Stimulated activated CD4-positive, alpha-beta T cell treated with anti-CD3 and anti-CD28 coated beads, Interleukin-15, amount 100 ng/mL, for 48 hours (primary cell): ENCODE results near the gene RXRA.

Experiments used
- DNase-seq, 2 donors: peaks; one replicate each; pipeline ENCODE4 v3.0.0-alpha.2; 2020; ENCODE audit warnings: low read depth in 2 of 2

The RXRA gene

GRCh38 chr9:134325813-134326723, at the start of gene RXRA:
TSS of gene RXRA (plus strand) at chr9:134326455. CDS start at chr9:134326632, 177 bp downstream.
- DNase-seq = no peak

GRCh38 chr9:134278286-134278685, 48.0 kb upstream of the RXRA start:
- DNase-seq = no peak

DNA sequence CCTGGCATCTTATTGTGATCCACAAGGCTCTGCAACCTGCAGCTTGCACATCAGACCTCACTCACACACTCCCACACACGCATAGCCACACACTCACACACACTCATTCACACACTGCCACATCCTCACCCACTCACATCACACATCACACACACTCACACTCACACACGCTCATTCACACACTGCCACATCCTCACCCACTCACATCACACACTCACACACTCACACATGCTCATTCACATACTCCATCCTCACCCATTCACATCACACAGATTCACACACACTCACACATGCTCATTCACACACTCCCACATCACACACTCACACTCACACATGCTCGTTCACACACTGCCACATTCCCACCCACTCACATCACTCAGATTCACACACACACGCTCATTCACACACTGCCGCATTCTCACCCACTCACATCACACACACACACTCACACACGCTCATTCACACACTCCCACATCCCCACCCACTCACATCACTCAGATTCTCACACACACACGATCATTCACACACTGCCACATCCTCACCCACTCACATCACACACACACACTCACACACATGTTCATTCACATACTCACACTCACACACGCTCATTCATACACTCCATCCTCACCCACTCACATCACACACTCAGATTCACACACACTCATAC, 47.1 kb upstream of the RXRA start:
- DNase-seq = no peak

DNA sequence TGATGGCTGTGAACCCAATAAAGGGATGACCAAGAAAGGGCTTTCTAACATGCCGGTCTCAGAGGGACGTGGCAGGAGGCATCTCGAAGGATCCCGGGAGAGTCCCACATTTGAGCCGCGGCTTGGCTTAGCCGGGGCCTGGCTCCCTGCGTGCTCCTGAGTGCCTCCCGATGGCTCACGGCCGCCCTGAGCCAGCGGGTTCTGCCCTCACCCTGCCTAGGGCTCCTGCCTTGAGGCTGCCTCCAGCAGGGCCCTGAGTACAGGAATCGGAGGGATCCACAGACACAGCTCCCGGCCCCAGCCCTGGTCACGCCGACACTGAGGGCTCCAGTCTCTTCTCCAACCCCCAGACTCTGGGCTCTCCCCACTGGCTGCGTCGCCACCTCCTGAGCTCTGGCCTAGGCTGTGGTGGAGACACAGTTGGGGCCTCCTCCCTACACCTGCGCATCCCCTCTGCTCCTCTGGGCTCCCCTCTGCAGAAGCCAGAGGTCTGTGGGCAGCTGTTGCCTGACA, 44.1 kb upstream of the RXRA start:
- DNase-seq = no peak

GRCh38 chr9:134283111-134283515, 43.1 kb upstream of the RXRA start:
- no peak for DNase-seq

DNA sequence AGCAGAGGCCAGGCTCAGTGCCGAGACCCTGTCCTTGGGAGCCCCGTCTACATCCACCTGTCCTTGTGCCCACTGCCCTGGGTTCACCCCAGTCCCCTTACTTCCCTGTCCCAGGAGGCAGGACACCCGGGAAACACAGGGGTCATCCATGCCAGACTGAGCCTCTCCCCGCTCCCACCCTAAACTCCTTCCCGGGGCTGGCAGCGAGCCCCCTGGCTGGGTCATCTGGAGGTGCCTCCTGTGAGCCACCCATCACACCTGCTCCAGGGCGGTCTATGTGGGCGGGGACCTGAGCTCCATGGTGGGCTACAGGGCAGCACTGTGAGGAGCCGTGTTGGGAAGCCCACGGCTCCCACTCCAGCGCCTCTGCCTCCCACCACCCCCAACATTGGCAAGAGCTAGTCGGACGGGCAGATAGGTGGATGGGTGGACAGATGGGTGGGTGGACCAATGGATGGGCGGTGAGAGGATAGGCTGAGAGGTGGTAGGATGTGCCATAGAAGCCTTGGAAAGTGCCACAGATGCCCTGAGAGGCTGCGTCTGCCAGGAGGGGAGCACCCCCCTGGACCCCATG, 42.5 kb upstream of the RXRA start:
- no peak for DNase-seq

- DNase-seq = no peak
Observed at GRCh38 chr9:134284273-134284672, 42.0 kb upstream of the RXRA start.

DNA sequence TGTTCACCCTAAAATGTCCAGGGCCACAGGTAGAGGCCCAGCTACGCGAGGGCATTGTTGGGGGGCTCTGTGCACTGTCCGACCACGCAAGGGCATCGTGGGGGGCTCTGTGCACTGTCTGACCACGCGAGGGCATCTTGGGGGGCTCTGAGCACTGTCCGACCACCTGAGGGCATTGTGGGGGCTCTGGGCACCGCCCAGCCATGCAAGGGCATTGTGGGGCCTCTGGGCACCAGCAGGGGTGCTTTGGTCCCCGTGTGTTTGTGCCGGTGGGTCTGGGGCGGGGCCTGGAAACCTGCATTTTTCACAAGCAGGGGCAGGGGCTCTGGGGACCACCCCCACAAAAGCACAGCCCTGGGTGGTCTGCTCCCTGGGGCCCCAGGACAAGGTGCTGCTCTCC, 41.5 kb upstream of the RXRA start:
- no peak for DNase-seq

DNA sequence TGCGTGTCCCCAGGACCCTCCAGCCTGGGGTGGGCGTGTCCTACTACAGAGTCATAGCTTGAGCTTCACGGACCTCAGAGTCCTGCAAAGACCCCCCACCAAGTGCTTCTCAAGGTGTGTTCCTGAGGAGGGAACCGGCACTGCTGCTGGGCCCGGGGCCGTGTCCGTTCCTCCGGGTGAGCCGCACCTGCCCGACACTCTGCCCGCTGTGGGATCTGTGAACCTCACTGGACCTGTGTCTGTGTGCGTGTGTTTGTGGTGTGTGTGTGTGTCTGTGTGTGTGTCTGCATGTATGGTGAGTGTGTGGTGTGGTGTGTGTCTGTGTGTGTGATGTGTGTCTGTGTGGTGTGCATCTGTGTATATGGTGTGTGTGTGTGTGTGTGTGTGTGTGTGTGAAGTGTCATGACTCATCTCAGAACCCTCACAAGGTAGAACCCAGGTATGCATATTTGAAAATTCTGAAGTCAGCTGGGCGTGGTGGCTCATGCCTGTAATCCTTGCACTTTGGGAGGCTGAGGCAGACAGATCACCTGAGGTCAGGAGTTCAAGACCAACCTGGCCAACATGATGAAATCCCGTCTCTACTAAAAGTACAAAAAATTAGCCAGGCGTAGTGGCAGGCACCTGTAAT, 40.9 kb upstream of the RXRA start:
- no peak for DNase-seq

- DNase-seq = no peak
Observed at GRCh38 chr9:134286471-134287245, 39.6 kb upstream of the RXRA start.

DNA sequence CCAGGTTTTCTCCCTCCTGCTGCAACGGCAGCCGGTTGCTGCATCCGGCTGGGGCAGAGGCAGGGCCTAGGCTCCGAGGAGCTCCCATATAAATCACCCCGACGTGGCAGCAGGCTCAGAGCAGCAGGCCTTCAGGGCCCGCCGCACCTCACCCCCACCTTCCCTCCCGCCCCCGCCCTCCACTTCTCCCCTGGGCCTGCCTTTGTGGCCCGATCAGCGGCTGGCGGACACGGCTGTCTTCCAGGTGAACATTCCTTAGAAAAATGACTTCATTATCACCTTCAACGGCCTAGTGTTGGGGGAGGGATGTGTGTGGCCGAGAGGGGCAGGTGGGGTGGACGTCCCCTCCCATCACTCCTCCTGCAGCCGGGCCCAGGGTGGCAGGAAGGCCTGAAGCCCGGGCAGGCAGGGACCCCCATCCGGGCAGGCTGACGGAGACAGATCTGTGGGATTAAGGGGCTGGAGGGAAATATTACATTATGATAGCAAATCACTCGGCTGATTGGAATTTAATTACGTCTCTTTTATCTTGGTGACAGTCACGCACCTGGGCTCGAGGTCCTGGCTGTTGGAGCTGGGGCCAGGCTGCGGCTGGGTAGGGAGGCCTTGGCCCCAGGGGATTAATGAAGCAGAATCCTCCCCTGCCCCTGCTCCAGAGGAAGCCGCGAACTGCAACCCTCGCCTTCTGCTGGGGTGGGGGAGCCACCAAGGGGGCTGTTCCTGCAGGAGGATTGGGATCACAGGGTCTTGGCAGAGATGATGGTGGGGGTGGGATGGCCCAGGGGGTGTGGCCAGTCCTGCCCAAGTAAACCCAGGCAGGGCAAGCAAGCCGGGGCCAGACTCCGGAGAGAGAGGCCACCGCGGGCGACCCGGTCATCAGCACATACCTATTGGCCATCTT, 38.4 kb upstream of the RXRA start:
- no peak for DNase-seq

DNA sequence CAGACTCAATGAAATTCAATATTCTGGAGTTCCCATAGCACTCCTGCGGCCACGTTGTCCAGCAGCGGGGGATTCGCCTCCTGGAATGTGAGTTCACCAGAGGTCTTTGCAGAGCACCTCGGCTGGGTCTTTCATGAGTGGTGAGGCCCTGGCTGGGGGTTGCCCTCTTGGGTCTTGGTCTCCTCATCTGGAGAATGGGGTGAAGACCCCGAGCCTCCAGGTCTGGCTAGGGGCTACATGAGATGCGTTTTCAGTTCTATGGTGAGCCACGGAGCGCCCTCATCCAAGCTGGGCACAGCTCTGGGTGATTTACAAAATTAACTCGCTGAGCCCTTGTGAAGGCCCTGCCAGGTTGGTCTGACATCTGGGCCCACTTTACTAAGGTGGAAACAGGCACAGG, 37.5 kb upstream of the RXRA start:
- DNase-seq = no peak

DNA sequence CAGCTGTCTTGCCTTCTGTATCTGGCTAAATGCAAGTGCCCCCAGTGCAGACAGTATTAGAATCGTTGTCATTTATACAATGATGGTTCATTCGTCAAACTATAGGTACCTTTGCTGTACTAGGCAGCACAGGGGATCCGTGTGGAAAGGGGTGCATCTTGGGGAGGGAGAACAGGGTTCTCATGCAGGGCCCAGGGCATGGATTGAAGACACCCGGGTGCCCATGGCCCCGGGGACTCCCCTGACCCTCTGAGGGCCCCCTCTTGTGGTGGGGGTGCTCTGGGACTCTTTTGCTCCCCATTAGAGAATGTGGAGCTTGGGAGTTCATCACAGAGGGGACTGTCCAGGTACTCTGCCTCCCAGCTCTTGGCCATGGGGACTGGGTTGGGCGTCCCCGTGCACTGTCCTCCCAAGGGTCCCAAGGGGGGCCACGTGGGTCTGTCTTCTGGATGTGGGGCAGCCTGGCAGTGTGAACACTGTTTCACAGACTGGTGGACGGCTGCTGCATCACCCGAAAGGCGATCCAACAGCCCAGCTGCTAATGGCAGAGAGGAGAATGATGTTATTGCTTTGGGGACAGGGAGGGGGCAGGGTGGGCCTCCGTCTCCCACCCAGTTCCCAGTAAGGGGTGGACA, 36.9 kb upstream of the RXRA start:
- no peak for DNase-seq

DNA sequence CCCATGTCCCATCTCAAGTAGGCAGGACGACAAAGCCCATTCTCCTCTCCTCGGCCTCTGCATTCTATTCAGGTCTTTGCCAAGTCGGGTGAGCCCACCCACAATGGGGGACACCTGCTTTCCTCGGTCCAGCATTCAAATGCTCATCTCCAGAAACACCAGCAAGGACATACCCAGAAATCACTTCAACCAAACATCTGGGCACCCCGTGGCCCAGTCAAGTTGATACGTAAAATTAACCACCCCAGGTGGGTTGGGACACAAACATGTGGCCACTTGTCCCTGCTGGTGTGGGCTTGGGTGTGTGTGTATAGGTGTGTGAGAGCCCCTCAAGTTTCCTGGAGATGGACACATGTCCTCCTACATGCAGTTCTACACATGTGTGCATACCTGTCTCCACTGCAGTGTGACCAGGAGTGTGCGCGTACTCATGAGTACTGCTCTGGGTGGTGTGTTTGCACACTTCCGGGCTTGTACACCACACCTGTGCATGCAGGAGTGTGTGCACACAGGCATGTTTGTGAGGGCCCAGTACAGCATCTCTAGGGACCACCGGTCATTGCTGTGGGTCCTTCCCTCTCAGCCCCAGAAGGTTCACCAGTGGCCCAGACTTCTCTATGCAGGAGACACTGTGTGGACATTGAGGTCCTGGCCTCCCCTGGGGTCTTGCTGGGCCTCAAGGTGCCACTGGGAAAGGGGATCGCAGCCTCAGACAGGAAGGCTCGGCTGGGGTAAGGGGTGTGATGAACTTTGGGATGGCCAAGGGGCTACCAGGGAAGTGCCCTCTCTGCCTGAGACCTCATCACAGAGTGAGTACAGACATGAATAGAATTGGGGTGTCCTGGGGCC, 35.4 kb upstream of the RXRA start:
- no peak for DNase-seq

DNA sequence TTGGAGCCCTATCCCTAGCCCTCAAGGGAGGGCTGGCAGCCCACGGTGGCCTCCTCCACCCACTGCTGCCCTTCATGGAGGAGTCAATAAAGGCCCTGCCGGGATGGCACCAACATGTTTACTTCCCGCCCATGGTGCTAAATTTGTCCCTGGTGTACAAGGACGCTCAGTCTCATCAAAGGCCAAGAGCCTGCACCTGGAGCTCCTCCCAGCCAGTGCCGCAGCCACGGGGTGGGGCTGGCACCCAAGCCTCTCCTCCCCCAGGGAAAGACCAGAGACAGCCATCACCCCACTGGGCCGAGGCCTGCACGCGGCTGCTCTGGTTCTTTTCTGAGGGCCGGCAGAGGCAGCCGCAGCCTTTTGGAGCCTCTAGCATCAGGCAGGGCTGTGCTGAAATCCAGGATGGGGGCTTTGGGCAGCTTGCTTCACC, 34.8 kb upstream of the RXRA start:
- DNase-seq = no peak

- no peak for DNase-seq
Observed at GRCh38 chr9:134291961-134292871, 34.0 kb upstream of the RXRA start.

GRCh38 chr9:134293031-134293521, 33.2 kb upstream of the RXRA start:
- DNase-seq = no peak
